ENCODE results near the gene ACOX1.

The ACOX1 gene

DNA sequence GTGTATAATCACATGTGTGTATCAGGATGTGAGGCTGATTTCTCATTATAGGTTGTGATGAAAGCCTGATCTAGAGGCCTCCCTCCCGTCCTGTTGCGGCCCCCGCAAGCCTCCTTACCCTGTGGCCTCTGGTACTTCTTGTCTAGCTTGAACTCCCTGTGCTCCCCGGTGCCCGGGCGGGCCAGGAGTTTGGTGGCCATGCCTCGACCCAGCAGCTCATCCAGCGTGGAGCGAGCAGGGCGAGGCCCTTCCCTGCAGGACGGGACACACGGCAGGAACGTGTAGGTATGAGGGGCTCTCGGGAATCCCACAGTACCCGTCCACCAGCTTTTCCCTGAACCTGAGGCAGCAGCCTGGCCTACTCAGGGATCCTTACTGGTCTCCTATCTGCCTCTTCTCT is 53.1 kb downstream of the ACOX1 start:
- Histone ChIP-seq H3K9me3 (ENCODE audit: insufficient read depth, low read depth, low read length) (no peaks in the 10 kb centered on the region), H3K79me2 (ENCODE audit: insufficient read depth, low read length) (no peaks in the 10 kb centered on the region), H3K27me3 (ENCODE audit: insufficient read depth, low read length, poor library complexity, severe bottlenecking) (no peaks in the 10 kb centered on the region), H2AFZ (ENCODE audit: low read length) (no peak overlapping the region), H3K4me2 (ENCODE audit: low read depth, low read length, poor library complexity, severe bottlenecking) (no peak overlapping the region), H3K36me3 (ENCODE audit: insufficient read depth, low read length) (no peaks in the 10 kb centered on the region), H3F3A (ENCODE audit: low read depth) (no peaks in the 10 kb centered on the region), H3K4me3 (ENCODE audit: low read length, poor library complexity, severe bottlenecking) (no peak overlapping the region), H3K4me1 (ENCODE audit: insufficient read depth, low read length, poor library complexity, severe bottlenecking) (peaks cover 4% of the 10 kb centered on the region), H4K20me1 (ENCODE audit: insufficient read depth, low read length, poor library complexity, severe bottlenecking) (no peaks in the 10 kb centered on the region), H3K9me2 (replicated peaks; ENCODE audit: low read depth, low read length) (no peaks in the 10 kb centered on the region), H3K9ac (ENCODE audit: low read depth, low read length, poor library complexity, severe bottlenecking) (no peak overlapping the region)
- TF ChIP-seq EZH2phosphoT487 (IDR thresholded peaks at IDR 0.05; ENCODE audit: borderline replicate concordance): no peak
- TF ChIP-seq, protein P1, sequence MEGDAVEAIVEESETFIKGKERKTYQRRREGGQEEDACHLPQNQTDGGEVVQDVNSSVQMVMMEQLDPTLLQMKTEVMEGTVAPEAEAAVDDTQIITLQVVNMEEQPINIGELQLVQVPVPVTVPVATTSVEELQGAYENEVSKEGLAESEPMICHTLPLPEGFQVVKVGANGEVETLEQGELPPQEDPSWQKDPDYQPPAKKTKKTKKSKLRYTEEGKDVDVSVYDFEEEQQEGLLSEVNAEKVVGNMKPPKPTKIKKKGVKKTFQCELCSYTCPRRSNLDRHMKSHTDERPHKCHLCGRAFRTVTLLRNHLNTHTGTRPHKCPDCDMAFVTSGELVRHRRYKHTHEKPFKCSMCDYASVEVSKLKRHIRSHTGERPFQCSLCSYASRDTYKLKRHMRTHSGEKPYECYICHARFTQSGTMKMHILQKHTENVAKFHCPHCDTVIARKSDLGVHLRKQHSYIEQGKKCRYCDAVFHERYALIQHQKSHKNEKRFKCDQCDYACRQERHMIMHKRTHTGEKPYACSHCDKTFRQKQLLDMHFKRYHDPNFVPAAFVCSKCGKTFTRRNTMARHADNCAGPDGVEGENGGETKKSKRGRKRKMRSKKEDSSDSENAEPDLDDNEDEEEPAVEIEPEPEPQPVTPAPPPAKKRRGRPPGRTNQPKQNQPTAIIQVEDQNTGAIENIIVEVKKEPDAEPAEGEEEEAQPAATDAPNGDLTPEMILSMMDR (conservative IDR thresholded peaks at IDR 0.05; ENCODE audit: low read length): no peak

DNA sequence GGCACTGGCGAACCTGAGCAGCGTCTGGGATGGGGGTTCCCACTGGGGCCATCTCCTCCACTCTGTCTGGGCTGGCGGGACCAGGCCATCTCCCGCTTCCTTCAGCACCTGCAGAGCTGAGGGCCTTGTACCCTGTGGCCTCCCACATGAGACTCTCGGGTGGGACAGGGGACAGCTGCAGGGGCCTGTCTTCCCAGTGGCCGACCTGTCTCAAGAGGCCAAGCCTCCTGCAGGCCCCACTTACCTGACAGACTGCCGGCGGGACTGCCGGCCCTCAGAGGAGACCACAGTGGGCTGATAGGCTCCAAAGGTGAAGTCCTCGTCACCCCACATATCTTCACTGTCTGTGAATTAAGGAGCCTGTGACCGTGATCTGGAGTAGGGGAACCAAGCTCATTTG is 53.9 kb downstream of the ACOX1 start:
- H3K9me3 ChIP-seq (ENCODE audit: insufficient read depth, low read depth, low read length): no peaks in the 10 kb centered on the region
- H2AFZ ChIP-seq (ENCODE audit: low read length): no peak overlapping the region
- H3K79me2 ChIP-seq (ENCODE audit: insufficient read depth, low read length): no peaks in the 10 kb centered on the region
- no peak overlapping the region for H3K4me3 ChIP-seq (ENCODE audit: low read length, poor library complexity, severe bottlenecking)
- no peaks in the 10 kb centered on the region for H3K27me3 ChIP-seq (ENCODE audit: insufficient read depth, low read length, poor library complexity, severe bottlenecking)
- H3F3A ChIP-seq (ENCODE audit: low read depth): no peaks in the 10 kb centered on the region
- H3K9me2 ChIP-seq (replicated peaks; ENCODE audit: low read depth, low read length): no peaks in the 10 kb centered on the region
- no peaks in the 10 kb centered on the region for H4K20me1 ChIP-seq (ENCODE audit: insufficient read depth, low read length, poor library complexity, severe bottlenecking)
- TF ChIP-seq, protein P1 (conservative IDR thresholded peaks at IDR 0.05; ENCODE audit: low read length): no peak
- TF ChIP-seq EZH2phosphoT487 (IDR thresholded peaks at IDR 0.05; ENCODE audit: borderline replicate concordance): no peak
- H3K36me3 ChIP-seq (ENCODE audit: insufficient read depth, low read length): no peaks in the 10 kb centered on the region
- no peak overlapping the region for H3K9ac ChIP-seq (ENCODE audit: low read depth, low read length, poor library complexity, severe bottlenecking)
- no peak overlapping the region for H3K4me2 ChIP-seq (ENCODE audit: low read depth, low read length, poor library complexity, severe bottlenecking)
- peaks cover 4% of the 10 kb centered on the region for H3K4me1 ChIP-seq (ENCODE audit: insufficient read depth, low read length, poor library complexity, severe bottlenecking)

DNA sequence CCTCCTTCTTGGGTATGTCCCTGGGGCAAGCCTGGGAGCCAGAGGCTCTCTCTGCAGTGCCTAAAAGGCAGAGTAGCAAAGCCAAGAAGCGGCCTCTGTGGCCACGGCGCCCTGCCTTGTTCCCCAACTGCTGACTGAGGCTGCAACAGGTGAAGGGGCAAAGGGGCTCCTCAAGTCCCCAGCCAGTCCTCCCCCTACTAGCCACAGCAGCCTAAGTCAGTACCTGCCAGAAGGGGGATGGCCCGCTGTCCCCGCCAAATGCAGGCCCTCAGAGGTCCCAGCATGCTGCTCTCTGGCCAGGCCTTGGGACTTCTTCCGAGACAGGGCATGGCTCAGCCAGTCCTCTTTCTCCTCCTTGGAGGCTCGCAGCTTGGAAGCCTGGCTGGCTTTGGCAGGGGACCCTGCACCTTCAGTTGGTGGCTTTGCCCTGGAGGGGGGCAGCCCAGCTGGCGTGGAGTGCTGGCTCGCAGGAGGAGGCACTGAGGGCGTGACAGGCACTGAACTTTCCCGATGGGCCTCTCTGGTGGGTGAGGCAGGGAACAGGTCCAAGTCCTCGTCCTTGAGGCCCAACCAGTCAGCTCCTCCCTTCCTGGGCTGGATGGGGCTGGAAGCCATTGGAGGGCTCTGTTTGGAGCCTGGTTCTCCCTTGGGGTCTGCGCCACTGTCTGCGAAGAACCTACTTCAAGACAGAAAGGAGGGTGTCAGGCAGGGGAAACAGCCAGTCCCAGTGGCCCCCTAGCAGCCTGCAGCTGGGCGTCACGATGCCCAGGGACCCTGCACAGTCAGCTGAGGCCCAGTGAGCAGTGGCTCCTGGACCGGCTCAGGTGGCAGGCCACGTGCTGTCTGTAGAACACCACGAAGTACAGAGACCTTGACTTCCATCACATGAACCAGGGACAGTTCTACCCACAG is 55.7 kb downstream of the ACOX1 start:
- no peaks in the 10 kb centered on the region for H3K27me3 ChIP-seq (ENCODE audit: insufficient read depth, low read length, poor library complexity, severe bottlenecking)
- H2AFZ ChIP-seq (ENCODE audit: low read length): no peak overlapping the region
- no peak overlapping the region for H3K9ac ChIP-seq (ENCODE audit: low read depth, low read length, poor library complexity, severe bottlenecking)
- H3K4me1 ChIP-seq (ENCODE audit: insufficient read depth, low read length, poor library complexity, severe bottlenecking): peaks cover 4% of the 10 kb centered on the region
- TF ChIP-seq, protein P1 (conservative IDR thresholded peaks at IDR 0.05; ENCODE audit: low read length): no peak
- no peak for TF ChIP-seq EZH2phosphoT487 (IDR thresholded peaks at IDR 0.05; ENCODE audit: borderline replicate concordance)
- H3K4me2 ChIP-seq (ENCODE audit: low read depth, low read length, poor library complexity, severe bottlenecking): no peak overlapping the region
- H4K20me1 ChIP-seq (ENCODE audit: insufficient read depth, low read length, poor library complexity, severe bottlenecking): no peaks in the 10 kb centered on the region
- no peaks in the 10 kb centered on the region for H3K9me2 ChIP-seq (replicated peaks; ENCODE audit: low read depth, low read length)
- no peaks in the 10 kb centered on the region for H3K79me2 ChIP-seq (ENCODE audit: insufficient read depth, low read length)
- no peaks in the 10 kb centered on the region for H3K36me3 ChIP-seq (ENCODE audit: insufficient read depth, low read length)
- H3K9me3 ChIP-seq (ENCODE audit: insufficient read depth, low read depth, low read length): no peaks in the 10 kb centered on the region
- no peaks in the 10 kb centered on the region for H3F3A ChIP-seq (ENCODE audit: low read depth)
- no peak overlapping the region for H3K4me3 ChIP-seq (ENCODE audit: low read length, poor library complexity, severe bottlenecking)
